Body of pancreas (tissue), 4 donors: ENCODE data around the gene NUP98.

Source experiments
- CTCF ChIP-seq, 7 experiments: fragments of 450-650 bp in 4 of 7; fragments of 200-600 bp in 3 of 7; sonication (generic) in 3 of 7; IDR thresholded peaks; one replicate each; pipeline ENCODE4 v1.5.1; 2016 to 2019; ENCODE audit warnings: antibody characterized with exemption in 7 of 7
- POLR2A ChIP-seq, 3 donors: fragments of 450-650 bp; IDR thresholded peaks; one replicate each; pipeline ENCODE4 v1.6.1; 2016; ENCODE audit warnings: antibody characterized with exemption in 3 of 3, mild to moderate bottlenecking in 2 of 3

DNA sequence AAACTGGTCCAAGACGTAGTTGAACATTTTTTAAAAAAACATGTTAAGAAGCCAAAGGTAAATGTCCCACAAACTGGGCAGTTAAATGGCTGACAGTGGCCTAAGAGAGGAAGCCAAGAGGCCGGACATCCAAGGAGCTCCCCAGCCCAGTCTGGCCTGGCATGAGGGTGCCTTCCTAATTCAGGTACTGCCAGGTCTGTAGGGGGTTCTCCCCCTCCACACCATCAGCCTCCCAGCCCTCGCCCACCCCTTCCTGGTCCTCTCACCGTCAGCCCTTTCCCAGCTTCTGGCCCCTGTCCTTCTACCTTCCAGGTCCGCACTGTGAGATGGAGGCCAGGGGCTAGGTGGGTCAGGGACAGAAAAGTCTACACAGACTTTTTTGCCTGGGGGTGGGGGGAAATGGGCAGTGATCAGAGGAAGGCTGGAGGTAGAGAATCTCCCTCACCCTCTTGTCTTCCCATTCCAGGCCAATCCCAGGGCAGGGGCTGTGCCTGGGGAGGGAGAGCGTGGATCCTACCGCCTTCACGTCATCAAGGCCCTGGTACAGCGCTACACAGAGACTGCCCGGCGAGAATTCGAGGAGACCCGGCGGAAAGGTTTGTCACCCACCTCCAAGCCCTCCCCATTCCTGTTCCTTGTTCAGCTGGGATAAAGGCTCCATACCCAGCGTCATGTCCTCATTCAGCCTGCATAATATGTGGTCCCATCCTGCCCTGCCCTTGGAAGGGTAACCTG, 161.5 kb downstream of the NUP98 start:
- no peak for TF ChIP-seq CTCF (IDR thresholded peaks at IDR 0.05)
- TF ChIP-seq POLR2A (IDR thresholded peaks at IDR 0.05) = no peak
